Subcutaneous abdominal adipose tissue (tissue), 5 donors: Measurements from ENCODE around the gene MMRN2.

Experiments
- H3K27ac ChIP-seq: one replicate; pipeline ENCODE4 v1.7.0; 2013; ENCODE audit warnings: low read depth, mild to moderate bottlenecking, inconsistent platforms, low read length, moderate library complexity
- H3K27me3 ChIP-seq, 5 donors: one replicate each; pipeline ENCODE4 v1.7.0; 2013; ENCODE audit warnings: low read length in 5 of 5, inconsistent platforms in 1 of 5; ENCODE audit not compliant: control insufficient read depth in 5 of 5, insufficient read depth in 4 of 5
- H3K36me3 ChIP-seq, 5 donors: one replicate each; pipeline ENCODE4 v1.7.0; 2013; ENCODE audit warnings: low read length in 5 of 5; ENCODE audit not compliant: control insufficient read depth in 5 of 5, insufficient read depth in 5 of 5
- H3K4me1 ChIP-seq, 5 donors: one replicate each; pipeline ENCODE4 v1.7.0; 2013; ENCODE audit warnings: low read length in 5 of 5, mild to moderate bottlenecking in 3 of 5, moderate library complexity in 1 of 5; ENCODE audit not compliant: control insufficient read depth in 5 of 5, insufficient read depth in 5 of 5
- H3K4me3 ChIP-seq, 5 donors: one replicate each; pipeline ENCODE4 v1.7.0; 2013; ENCODE audit warnings: low read length in 5 of 5, low read depth in 1 of 5
- H3K9ac ChIP-seq, 5 donors: one replicate each; pipeline ENCODE4 v1.7.0; 2013; ENCODE audit warnings: low read length in 5 of 5, mild to moderate bottlenecking in 4 of 5, moderate library complexity in 3 of 5
- H3K9me3 ChIP-seq, 5 donors: one replicate each; pipeline ENCODE4 v1.7.0; 2013; ENCODE audit warnings: low read length in 5 of 5; ENCODE audit not compliant: control insufficient read depth in 5 of 5
- donor health status: healthy.
- donor health status: healthy.
- donor health status: healthy.
- donor health status: healthy.
- donor health status: healthy.

The MMRN2 gene

GRCh38 chr10:86899670-86900276 is 57.6 kb downstream of the MMRN2 start:
- Histone ChIP-seq H3K27me3 (no peaks in the 10 kb centered on the region), H3K4me3 (no peak overlapping the region), H3K27ac (no peak overlapping the region), H3K36me3 (peaks cover 4 to 11% (median 8%) of the 10 kb centered on the region in 5 donors), H3K9ac (no peak overlapping the region), H3K9me3 (no peaks in the 10 kb centered on the region), H3K4me1 (peaks cover 0 to 18% (median 0%) of the 10 kb centered on the region in 5 donors)

GRCh38 chr10:86899132-86899531 is 58.3 kb downstream of the MMRN2 start:
- no peak overlapping the region for H3K4me3 ChIP-seq
- H3K4me1 ChIP-seq: peaks cover 0 to 18% (median 0%) of the 10 kb centered on the region in 5 donors
- no peak overlapping the region for H3K9ac ChIP-seq
- no peaks in the 10 kb centered on the region for H3K27me3 ChIP-seq
- peaks cover 4 to 11% (median 7%) of the 10 kb centered on the region in 5 donors for H3K36me3 ChIP-seq
- no peak overlapping the region for H3K27ac ChIP-seq
- H3K9me3 ChIP-seq: no peaks in the 10 kb centered on the region

GRCh38 chr10:86898511-86898910 is 58.9 kb downstream of the MMRN2 start:
- Histone ChIP-seq H3K9me3 (no peaks in the 10 kb centered on the region), H3K9ac (no peak overlapping the region), H3K4me3 (no peak overlapping the region), H3K27ac (no peak overlapping the region), H3K4me1 (peaks cover 0 to 18% (median 0%) of the 10 kb centered on the region in 5 donors), H3K27me3 (no peaks in the 10 kb centered on the region), H3K36me3 (peaks cover 4 to 13% (median 11%) of the 10 kb centered on the region in 5 donors)

DNA sequence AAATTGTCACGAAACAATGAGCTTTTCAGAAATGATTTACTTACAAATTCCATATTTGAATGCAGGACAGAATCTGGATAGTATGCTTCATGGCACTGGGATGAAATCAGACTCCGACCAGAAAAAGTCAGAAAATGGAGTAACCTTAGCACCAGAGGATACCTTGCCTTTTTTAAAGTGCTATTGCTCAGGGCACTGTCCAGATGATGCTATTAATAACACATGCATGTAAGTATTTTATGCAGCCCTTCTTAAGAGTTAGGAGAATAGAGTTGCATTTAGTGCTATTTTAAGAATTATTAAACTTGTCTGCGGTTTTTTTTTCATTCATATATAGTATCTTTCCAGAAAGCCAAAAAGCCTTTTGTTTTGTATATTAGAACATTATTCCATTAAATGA is 67.4 kb downstream of the MMRN2 start:
- H3K9me3 ChIP-seq: no peaks in the 10 kb centered on the region
- H3K27ac ChIP-seq: no peak overlapping the region

GRCh38 chr10:86888585-86889381 is 68.6 kb downstream of the MMRN2 start:
- no peaks in the 10 kb centered on the region for H3K27me3 ChIP-seq

More for the DNA sequence above, 67.4 kb downstream of the MMRN2 start:
- Histone ChIP-seq H3K4me3 (no peak overlapping the region), H3K27me3 (no peaks in the 10 kb centered on the region), H3K36me3 (peaks cover 2 to 12% (median 5%) of the 10 kb centered on the region in 5 donors), H3K9ac (no peak overlapping the region), H3K4me1 (peaks cover 0 to 5% (median 0%) of the 10 kb centered on the region in 5 donors)

More at GRCh38 chr10:86888585-86889381, 68.6 kb downstream of the MMRN2 start:
- Histone ChIP-seq H3K4me3 (no peak overlapping the region), H3K9me3 (no peaks in the 10 kb centered on the region), H3K4me1 (peaks cover 0 to 5% (median 0%) of the 10 kb centered on the region in 5 donors), H3K9ac (no peak overlapping the region), H3K36me3 (peaks cover 2 to 5% (median 4%) of the 10 kb centered on the region in 5 donors), H3K27ac (no peak overlapping the region)
